Activated T-helper 2 cell treated with anti-CD3 and anti-CD28 coated beads, Interferon-gamma antibody, Interleukin-2, Interleukin-4, amounts not matched to agents 10 μg/mL and 5 μg/mL and 100 μg/mL, durations not matched to agents 14 hours and 24 hours and 36 hours (primary cell): ENCODE results near the gene HAT1. TPM values are rescaled to one million over a fixed set of nuclear protein-coding genes. Genes with fewer than 3 reads are reported as not detected.
"Not testable (repeated sequence)": the region's sequence is repeated elsewhere in the genome, so short reads cannot be mapped to it uniquely, and the experiment has no call there.

Experiments
- DNase-seq: peaks from one replicate; pipeline ENCODE4 v3.0.0; 2021; ENCODE audit warnings: low spot score
- H3K27ac Mint-ChIP-seq: one replicate; pipeline ENCODE4 v1.8.0; 2021; ENCODE audit warnings: mixed read lengths
- H3K27me3 Mint-ChIP-seq: one replicate; pipeline ENCODE4 v1.8.0; 2021; ENCODE audit warnings: low read depth, mixed read lengths
- H3K36me3 Mint-ChIP-seq: one replicate; pipeline ENCODE4 v1.8.0; 2021; ENCODE audit warnings: low read depth, mixed read lengths
- H3K4me1 Mint-ChIP-seq: one replicate; pipeline ENCODE4 v1.8.0; 2021; ENCODE audit warnings: low read depth, mixed read lengths
- H3K4me3 Mint-ChIP-seq: one replicate; pipeline ENCODE4 v1.8.0; 2021; ENCODE audit warnings: low read depth, mild to moderate bottlenecking, moderate library complexity, mixed read lengths
- H3K9me3 Mint-ChIP-seq: one replicate; pipeline ENCODE4 v1.8.0; 2021; ENCODE audit warnings: mixed read lengths
- intact Hi-C: fragments of 100-400 bp; cut with micrococcal nuclease; formaldehyde crosslinking; loops from one replicate; pipeline ENCODE4 v1.15.1; 2023
- total RNA-seq: library from RNA; stranded (reverse); gene quantifications from 2 replicates; pipeline ENCODE4 v1.2.3, GENCODE V29; 2022

Gene HAT1
- total RNA-seq, 1 donor from 2014 or later: 67.4 TPM

GRCh38 chr2:171893824-171894611, 28.2 kb upstream of the HAT1 start, which contains the start of gene SLC25A12:
Gene SLC25A12, minus strand, starts transcription at chr2:171894244. Its CDS starts 30 bp downstream, at chr2:171894214.
- peak within 1 kb of the TSS; percentile 89 for H3K27ac Mint-ChIP-seq
- H3K4me1 Mint-ChIP-seq: peaks cover 35% of the 10 kb centered on the region
- intact Hi-C loops: loop anchor here (1.0 to 10.0 kb wide), 5 partner anchors 16 to 798 kb away; partner anchors contain the start of genes HAT1 and METAP1D
- no peaks in the 10 kb centered on the region for H3K9me3 Mint-ChIP-seq
- DNase-seq: peak; percentile 64
- peak within 1 kb of the TSS; percentile 98 for H3K4me3 Mint-ChIP-seq
- H3K36me3 Mint-ChIP-seq: peaks cover 26% of the 10 kb centered on the region
- H3K27me3 Mint-ChIP-seq: no peaks in the 10 kb centered on the region

- Mint-ChIP-seq H3K27me3 (no peaks in the 10 kb centered on the region), H3K27ac (peak overlapping the region; percentile 78), H3K4me1 (peaks cover 29% of the 10 kb centered on the region), H3K4me3 (peak overlapping the region; percentile 98), H3K36me3 (peaks cover 20% of the 10 kb centered on the region), H3K9me3 (no peaks in the 10 kb centered on the region)
- intact Hi-C loops: loop anchor here (1.0 to 10.0 kb wide), 4 partner anchors 28 to 798 kb away; partner anchors contain the start of genes HAT1 and METAP1D
- DNase-seq: no peak
Observed at GRCh38 chr2:171894612-171894947, 27.7 kb upstream of the HAT1 start.

DNA sequence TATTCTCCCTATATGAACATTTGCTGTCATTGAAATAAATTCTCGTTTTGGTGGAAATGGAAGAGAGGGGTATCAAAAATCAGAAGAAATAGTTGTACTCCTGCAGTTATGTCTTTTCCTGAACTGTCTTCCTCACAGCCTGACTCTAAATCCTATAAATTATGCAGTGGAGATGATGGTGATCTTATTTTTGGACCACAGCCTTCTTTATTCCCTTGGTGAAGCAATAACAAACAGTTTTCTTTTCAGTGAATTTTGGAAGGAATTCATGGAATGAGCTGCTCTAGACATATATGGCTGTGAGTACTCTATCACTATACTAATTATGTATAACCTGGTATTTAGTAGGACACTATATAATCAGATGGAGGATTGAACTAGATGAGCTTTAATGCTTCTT, 26.5 kb upstream of the HAT1 start:
- peaks cover 24% of the 10 kb centered on the region for H3K4me1 Mint-ChIP-seq
- H3K27me3 Mint-ChIP-seq: no peaks in the 10 kb centered on the region
- no peak for DNase-seq
- no peak overlapping the region for H3K27ac Mint-ChIP-seq
- intact Hi-C loops: loop anchor here (10.0 kb wide), 1 partner anchor 539 kb away; no protein-coding TSS in a partner anchor
- H3K36me3 Mint-ChIP-seq: peaks cover 10% of the 10 kb centered on the region
- no peak overlapping the region for H3K4me3 Mint-ChIP-seq
- no peaks in the 10 kb centered on the region for H3K9me3 Mint-ChIP-seq

GRCh38 chr2:171899623-171900282, 22.5 kb upstream of the HAT1 start:
- not testable (repeated sequence) for DNase-seq, H3K4me1 Mint-ChIP-seq, H3K36me3 Mint-ChIP-seq, H3K9me3 Mint-ChIP-seq, H3K4me3 Mint-ChIP-seq, H3K27ac Mint-ChIP-seq
- intact Hi-C loops: loop anchor here (10.0 kb wide), 1 partner anchor 535 kb away; no protein-coding TSS in a partner anchor
- peaks cover 17% of the 10 kb centered on the region for H3K27me3 Mint-ChIP-seq

DNA sequence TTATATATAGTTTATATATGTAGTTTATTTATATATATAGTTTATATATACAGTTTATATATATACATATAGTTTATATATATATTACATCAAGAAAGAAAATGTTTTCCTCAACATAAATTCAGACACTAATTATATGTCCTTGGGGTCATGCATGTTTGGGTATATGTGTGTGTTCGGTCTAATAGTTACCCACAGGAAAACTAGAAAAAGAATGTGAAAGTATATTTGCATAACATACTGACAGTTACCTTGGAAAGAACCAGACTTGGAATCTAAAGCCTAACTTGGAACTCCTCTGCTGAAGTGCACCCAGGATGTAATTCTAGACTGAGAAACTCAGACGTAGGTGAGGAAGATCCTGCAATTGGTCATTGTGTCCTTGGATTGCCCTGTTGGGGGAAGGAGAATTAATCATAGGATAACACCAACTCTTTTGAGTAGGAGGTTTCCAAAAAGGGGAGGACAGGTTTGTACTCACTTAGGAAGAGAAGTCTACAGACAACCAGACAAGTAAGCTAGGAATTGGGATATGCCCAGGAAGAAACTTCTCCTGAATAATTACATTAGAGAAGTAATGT, 19.3 kb upstream of the HAT1 start:
- intact Hi-C loops: no loop called here
- no peak for DNase-seq
- no peak overlapping the region for H3K27ac Mint-ChIP-seq
- no peaks in the 10 kb centered on the region for H3K9me3 Mint-ChIP-seq
- no peaks in the 10 kb centered on the region for H3K4me1 Mint-ChIP-seq
- peaks cover 25% of the 10 kb centered on the region for H3K27me3 Mint-ChIP-seq
- no peak overlapping the region for H3K4me3 Mint-ChIP-seq
- H3K36me3 Mint-ChIP-seq: no peaks in the 10 kb centered on the region

- Mint-ChIP-seq H3K27ac (no peak overlapping the region), H3K4me3 (no peak overlapping the region), H3K4me1 (peaks cover 4% of the 10 kb centered on the region), H3K36me3 (no peaks in the 10 kb centered on the region), H3K27me3 (peaks cover 13% of the 10 kb centered on the region), H3K9me3 (no peaks in the 10 kb centered on the region)
- no peak for DNase-seq
- intact Hi-C loops: no loop called here
Observed at GRCh38 chr2:171908235-171908634, 14.0 kb upstream of the HAT1 start.

GRCh38 chr2:171909266-171909665, 13.0 kb upstream of the HAT1 start:
- H3K9me3 Mint-ChIP-seq: no peaks in the 10 kb centered on the region
- H3K27ac Mint-ChIP-seq: no peak overlapping the region
- intact Hi-C loops: no loop called here
- no peak overlapping the region for H3K4me3 Mint-ChIP-seq
- H3K27me3 Mint-ChIP-seq: peaks cover 8% of the 10 kb centered on the region
- DNase-seq: no peak
- peaks cover 4% of the 10 kb centered on the region for H3K4me1 Mint-ChIP-seq
- H3K36me3 Mint-ChIP-seq: no peaks in the 10 kb centered on the region

- Mint-ChIP-seq H3K4me3 (no peak overlapping the region), H3K4me1 (peaks cover 4% of the 10 kb centered on the region), H3K36me3 (no peaks in the 10 kb centered on the region), H3K27ac (no peak overlapping the region), H3K9me3 (no peaks in the 10 kb centered on the region), H3K27me3 (peaks cover 3% of the 10 kb centered on the region)
- DNase-seq: no peak
- intact Hi-C loops: loop anchor here (1.0 kb wide), 1 partner anchor 28 kb away; no protein-coding TSS in a partner anchor
Observed at GRCh38 chr2:171910494-171910893, 11.8 kb upstream of the HAT1 start.

DNA sequence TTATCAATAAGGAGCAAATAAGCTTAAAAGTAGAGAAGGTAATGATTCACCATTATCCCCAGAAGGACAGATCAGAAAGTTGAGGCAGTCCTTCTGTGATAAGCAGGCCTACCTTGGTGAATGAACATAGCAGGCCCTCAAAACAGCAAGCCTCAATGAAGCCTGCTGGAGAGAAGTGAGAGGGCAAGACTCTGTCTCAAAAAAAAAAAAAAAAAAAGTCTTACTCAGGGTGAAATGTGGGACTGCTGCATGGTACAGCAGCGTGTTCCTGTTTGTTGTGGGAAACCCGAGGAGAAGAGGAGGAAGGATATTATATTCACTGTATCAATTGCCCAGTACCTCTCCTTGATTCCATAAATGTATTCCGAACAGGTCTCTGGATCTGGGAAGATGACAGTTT, 8.7 kb upstream of the HAT1 start:
- no peak overlapping the region for H3K27ac Mint-ChIP-seq
- H3K4me1 Mint-ChIP-seq: peaks cover 4% of the 10 kb centered on the region
- no peaks in the 10 kb centered on the region for H3K36me3 Mint-ChIP-seq
- H3K4me3 Mint-ChIP-seq: no peak overlapping the region
- no peak for DNase-seq
- intact Hi-C loops: no loop called here
- no peaks in the 10 kb centered on the region for H3K9me3 Mint-ChIP-seq
- H3K27me3 Mint-ChIP-seq: no peaks in the 10 kb centered on the region

DNA sequence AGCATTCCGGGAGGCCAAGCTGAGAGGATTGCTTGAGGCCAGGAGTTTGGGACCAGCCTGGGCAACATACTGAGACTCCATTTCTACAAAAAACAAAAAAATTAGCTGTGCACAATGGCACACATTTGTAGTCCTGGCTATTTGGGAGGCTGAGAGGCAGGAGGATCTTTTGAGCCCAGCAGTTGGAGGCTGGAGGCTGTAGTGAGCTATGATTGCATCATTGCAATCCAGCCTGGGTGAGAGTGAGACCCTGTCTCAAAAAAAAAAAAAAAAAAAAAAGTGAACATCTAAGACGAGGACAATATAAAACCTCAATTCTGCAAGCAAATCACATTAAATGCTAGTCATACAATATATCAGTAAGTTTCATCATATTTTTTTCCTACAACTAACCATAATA, 2.8 kb upstream of the HAT1 start:
- no peak overlapping the region for H3K4me3 Mint-ChIP-seq
- DNase-seq: no peak
- H3K36me3 Mint-ChIP-seq: peaks cover 12% of the 10 kb centered on the region
- no peaks in the 10 kb centered on the region for H3K9me3 Mint-ChIP-seq
- intact Hi-C loops: no loop called here
- H3K4me1 Mint-ChIP-seq: peaks cover 21% of the 10 kb centered on the region
- peaks cover 2% of the 10 kb centered on the region for H3K27me3 Mint-ChIP-seq
- no peak overlapping the region for H3K27ac Mint-ChIP-seq

DNA sequence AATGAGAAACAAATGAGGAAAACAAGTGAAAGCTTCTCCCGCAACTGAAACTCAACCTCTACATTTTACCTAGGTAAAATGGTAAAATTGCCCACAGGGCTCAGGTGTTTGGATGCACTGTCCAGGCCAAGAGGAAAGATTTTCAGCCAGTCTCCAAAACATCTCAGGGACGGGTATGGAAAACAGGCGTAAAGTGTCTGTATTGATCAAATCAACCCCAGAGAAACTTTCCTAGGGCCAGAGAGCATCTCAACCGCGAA, 361 bp upstream of the HAT1 start:
- peaks cover 29% of the 10 kb centered on the region for H3K4me1 Mint-ChIP-seq
- intact Hi-C loops: loop anchor here (1.0 to 10.0 kb wide), 5 partner anchors 28 to 635 kb away; partner anchors contain the start of genes METAP1D, PDK1 and SLC25A12
- peak overlapping the region; percentile 94 for H3K4me3 Mint-ChIP-seq
- H3K9me3 Mint-ChIP-seq: no peaks in the 10 kb centered on the region
- H3K27ac Mint-ChIP-seq: peak overlapping the region; percentile 96
- peaks cover 2% of the 10 kb centered on the region for H3K27me3 Mint-ChIP-seq
- DNase-seq: no peak
- peaks cover 31% of the 10 kb centered on the region for H3K36me3 Mint-ChIP-seq

DNA sequence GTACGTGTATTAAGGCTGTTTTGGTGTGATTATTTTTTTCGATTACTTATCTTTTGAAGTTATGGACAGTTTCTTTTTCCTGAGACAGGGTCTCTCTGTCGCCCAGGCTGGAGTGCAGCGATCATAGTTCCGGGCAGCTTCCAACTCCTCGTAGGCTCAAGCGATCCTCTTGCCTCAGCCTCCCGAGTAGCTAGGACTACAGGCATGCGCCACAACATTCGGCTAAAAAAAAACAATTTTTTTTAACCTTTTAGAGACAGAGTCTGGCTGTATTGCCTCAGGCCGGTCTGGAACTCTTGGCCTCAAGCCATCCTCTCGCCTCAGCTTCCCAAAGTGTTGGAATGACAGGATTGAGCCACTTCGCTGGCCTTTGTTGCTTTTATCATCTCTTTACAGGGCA, 945 bp downstream of the HAT1 start:
- intact Hi-C loops: loop anchor here (5.0 to 10.0 kb wide), 3 partner anchors 41 to 634 kb away; partner anchors contain the start of gene PDK1
- H3K36me3 Mint-ChIP-seq: peaks cover 44% of the 10 kb centered on the region
- H3K27me3 Mint-ChIP-seq: peaks cover 2% of the 10 kb centered on the region
- peaks cover 33% of the 10 kb centered on the region for H3K4me1 Mint-ChIP-seq
- no peaks in the 10 kb centered on the region for H3K9me3 Mint-ChIP-seq
- DNase-seq: no peak
- peak overlapping the region; percentile 96 for H3K27ac Mint-ChIP-seq
- peak overlapping the region; percentile 94 for H3K4me3 Mint-ChIP-seq
